GM13977 (cell line): Measurements from ENCODE around the gene CARNS1.

ENCODE experiments used
- DNase-seq: peaks from one replicate; pipeline ENCODE4 v3.0.0; 2012; ENCODE audit warnings: low spot score
- in situ Hi-C: fragments of 300-500 bp; cut with MboI; formaldehyde crosslinking; loops from one replicate; pipeline ENCODE4 v1.12.0; 2022; ENCODE audit warnings: low sequenced_read_pairs, low pct_unique_long_range_greater_than_20kb, mixed read lengths, inconsistent platforms; ENCODE audit not compliant: unreplicated experiment
- TF ChIP-seq, protein P1 (sequence below): IDR thresholded peaks from 2 replicates; pipeline ENCODE4 v1.5.1; 2012; ENCODE audit warnings: mild to moderate bottlenecking, control low read depth; ENCODE audit not compliant: insufficient read depth; ENCODE audit errors: extremely low read depth, missing control alignments

The CARNS1 gene

DNA sequence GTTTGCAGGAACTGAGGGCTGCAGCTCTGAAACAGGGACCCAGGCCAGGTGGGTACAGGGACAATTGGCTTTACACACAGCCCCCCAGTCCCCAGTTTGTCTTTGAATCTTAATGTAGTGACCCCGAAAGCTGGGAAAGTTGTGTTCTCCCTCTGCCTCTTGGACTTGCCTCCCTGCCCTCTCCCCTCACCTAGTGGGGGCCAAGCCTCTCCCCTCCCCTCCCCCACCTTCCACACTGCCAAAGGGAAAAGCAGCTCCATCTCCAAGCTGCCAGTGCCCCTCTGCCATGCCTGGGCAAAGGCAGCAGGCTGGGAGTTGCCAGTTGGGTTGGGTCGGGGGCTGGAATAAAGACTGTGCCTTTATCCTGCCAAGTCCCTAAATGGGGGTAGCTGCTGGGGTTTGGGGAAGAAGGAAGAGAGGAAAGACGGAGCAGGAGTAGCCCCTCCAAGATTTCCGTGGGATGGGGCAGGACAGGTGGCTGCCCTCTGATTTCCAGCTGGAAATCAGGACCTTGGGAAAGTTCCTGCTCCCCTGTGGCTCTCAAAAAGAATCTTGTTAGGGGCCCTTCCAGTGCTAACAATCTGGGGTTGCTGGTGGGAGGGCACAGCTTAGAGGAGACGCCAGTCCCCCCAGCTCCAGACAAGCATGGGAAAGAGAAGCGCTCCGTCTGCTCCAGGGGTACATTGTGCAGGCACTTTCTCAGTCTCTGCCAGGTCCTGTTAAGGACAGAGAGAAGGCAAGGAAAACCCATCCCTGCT is 39.2 kb upstream of the CARNS1 start:
- no peak for DNase-seq
- TF ChIP-seq, protein P1, sequence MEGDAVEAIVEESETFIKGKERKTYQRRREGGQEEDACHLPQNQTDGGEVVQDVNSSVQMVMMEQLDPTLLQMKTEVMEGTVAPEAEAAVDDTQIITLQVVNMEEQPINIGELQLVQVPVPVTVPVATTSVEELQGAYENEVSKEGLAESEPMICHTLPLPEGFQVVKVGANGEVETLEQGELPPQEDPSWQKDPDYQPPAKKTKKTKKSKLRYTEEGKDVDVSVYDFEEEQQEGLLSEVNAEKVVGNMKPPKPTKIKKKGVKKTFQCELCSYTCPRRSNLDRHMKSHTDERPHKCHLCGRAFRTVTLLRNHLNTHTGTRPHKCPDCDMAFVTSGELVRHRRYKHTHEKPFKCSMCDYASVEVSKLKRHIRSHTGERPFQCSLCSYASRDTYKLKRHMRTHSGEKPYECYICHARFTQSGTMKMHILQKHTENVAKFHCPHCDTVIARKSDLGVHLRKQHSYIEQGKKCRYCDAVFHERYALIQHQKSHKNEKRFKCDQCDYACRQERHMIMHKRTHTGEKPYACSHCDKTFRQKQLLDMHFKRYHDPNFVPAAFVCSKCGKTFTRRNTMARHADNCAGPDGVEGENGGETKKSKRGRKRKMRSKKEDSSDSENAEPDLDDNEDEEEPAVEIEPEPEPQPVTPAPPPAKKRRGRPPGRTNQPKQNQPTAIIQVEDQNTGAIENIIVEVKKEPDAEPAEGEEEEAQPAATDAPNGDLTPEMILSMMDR, result no peak
- in situ Hi-C loops, result no loop called here

DNA sequence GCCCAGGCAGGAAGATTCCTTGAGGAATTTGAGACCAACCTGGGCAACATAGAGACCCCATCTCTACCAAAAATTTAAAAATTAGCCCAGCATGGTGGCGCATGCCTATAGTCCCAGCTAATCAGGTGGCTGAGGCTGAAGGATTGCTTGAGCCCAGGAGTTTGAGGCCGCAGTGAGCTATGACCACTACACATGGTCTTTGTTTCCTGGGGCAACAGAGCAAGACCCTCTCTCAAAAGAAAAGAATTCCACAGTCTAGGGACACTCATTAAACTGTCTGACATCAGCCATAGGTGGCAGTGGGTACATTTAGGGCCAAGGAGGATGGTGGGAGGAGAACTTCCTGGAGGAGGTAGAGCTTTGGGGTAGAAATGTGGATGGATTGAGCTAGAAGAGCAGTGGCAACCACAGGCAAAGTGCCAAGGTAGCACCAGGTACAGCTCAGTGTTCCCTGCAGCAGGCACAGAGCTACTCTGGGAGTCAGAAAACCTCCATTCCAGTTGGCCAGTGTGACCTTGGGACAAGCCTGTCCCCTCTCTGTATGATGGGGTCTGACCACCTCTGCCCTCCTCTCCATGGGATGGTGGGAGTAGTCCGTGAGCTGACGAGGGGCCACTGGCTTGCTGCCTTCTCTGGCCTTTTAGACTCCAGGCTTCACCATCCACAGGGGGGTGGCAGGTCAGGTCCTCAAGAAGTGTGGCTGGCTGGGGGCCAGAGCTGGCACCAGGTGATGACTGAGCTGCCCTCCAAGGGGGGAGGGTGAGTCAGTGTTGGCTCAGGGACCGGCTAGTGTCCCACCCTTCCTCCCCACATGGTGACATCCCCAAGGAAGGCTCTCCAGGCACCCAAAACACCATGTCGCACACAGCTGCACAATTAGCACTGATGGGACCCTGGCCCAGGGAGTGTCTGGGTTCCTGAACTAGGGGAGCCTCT is 38.3 kb upstream of the CARNS1 start:
- in situ Hi-C loops, result no loop called here

DNA sequence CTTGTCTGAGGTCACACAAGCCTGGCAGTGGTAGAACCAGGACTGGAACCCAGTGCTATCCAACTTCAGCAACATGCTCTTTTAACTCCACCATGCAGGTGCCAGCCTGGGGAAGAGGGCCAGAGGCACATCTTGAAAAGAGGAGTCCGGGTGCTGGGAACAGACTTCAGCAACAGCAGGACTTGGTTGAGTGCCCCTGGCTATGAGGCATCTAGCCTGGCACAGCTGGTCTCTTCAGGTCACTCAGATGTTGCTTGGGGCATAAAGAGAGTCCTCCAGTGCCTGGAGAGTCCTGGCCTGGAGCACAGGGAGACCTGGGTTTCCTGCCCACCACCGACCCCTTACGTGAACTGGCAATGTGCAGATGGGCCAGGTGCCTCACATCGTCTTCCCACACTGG is 36.9 kb upstream of the CARNS1 start:
- in situ Hi-C loops, result no loop called here
- TF ChIP-seq, protein P1, result no peak
- DNase-seq, result no peak

More for the DNA sequence above, 38.3 kb upstream of the CARNS1 start:
- TF ChIP-seq, protein P1, result no peak
- no peak for DNase-seq

DNA sequence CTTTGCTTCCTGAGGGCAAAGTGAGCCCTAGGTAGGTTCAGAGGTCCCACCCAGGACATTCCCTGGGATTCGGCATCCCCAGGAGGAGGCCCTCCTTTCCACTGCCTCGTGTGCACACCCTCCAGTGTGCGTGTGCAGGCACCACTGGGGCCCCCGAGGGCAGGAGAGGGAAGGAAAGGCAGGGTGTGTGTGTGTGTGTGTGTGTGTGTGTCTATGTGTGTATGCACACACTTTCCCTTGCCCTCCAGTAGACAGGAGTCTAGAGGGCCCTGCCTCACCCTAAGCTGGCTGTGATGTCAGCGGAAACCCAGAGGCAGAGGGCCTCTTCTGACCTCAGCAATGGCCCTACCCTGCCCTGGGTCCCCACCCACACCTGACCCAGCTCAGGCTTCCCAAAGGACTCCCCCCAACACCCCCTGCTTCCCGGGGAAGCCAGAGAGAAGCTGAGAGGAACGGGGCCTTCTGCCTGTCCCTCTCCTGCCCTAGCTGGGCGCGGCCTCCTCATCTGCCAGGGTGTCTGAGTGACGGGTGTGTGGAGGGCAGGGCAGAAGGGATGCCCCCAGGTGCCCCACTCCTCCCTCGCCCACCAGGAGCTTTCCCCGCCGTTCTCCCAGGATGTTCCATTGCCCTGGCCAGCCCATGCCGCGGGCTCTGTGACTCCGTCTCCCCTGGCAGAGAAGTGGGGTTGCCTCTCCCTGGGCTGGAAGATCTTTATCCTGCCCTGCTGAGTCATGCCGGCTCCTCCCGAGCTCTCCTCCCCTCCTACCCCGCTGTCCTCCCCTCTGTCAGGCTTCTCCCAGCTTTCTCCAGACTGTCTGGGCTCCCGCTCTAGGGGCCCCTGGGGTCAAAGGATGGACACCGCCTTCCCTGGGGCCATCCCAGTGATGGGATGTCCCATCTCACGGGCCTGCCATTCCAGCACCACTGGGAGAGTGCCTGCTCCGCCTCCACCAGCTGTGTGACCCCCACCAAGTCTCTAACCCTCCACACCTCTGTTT is 36.1 kb upstream of the CARNS1 start:
- in situ Hi-C loops, result loop anchor here (10.0 kb wide), 1 partner anchor 45 kb away; no protein-coding TSS in a partner anchor
- no peak for DNase-seq
- TF ChIP-seq, protein P1, result no peak

DNA sequence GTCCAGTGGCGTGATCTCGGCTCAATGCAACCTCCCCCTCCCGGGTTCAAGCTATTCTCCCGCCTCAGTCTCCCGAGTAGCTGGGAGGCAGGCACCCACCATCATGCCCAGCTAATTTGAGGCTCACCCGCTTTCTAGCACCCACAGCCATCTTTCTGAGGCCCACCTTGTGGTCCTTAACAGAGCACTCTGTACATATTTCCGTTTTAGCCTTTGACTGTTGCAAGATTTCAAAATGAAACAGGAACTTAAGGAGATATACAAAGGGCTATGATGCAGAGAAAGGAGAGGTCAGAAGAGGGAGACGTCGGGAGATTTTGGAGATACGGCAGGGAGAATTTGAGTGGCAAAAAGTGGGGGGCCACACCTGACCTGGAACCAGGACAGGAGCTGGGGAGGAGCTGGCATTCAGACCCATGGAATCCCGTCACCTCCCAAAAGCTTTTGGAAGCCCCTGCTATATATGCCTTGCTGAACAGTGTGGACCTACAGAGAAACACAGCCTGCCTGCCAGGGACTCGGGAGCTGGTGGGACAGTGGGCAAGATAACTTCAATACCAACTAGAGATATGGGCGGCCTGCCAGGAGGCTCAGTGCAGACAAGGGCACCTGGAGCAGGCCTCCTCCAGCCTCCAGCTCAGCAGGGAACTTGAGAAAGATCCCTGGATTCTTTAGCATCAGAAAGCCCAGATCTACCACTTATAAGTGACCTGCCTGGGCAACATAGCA is 34.1 kb upstream of the CARNS1 start:
- TF ChIP-seq, protein P1, result no peak
- no peak for DNase-seq
- in situ Hi-C loops, result loop anchor here (10.0 kb wide), 1 partner anchor 47 kb away; no protein-coding TSS in a partner anchor
